HCT116 (cell line): ENCODE results near the gene C3AR1. TPM values are rescaled to one million over a fixed set of nuclear protein-coding genes. Genes with fewer than 3 reads are reported as not detected.

Source experiments
- ATAC-seq: fragments of 200-7000 bp; cut with Tn5 transposase; 2 replicates; pipeline ENCODE4 v1.9.1; 2020; ENCODE audit warnings: mild to moderate bottlenecking, moderate library complexity
- BruUV-seq: library from RNA; stranded (reverse); fragments of 400-500 nt; replicated peaks from 2 replicates; lab custom pipeline; 2021; lab: Mats Ljungman, UMichigan
- CTCF ChIA-PET: fragments of 300-600 bp; sonication (Branson Sonifier 250); formaldehyde crosslinking; loops from one replicate; lab custom pipeline; 2021; ENCODE audit warnings: antibody characterized with exemption; lab: Charles Lee
- POLR2A ChIA-PET: fragments of 300-600, 350-600 bp; sonication (Branson Sonifier 250); formaldehyde crosslinking; loops from one replicate; lab custom pipeline; 2021; ENCODE audit warnings: antibody characterized with exemption; lab: Charles Lee
- RAD21 ChIA-PET, 2 experiments: fragments of 300-600 bp; sonication (Branson Sonifier 250); formaldehyde crosslinking; loops; one replicate each; lab custom pipeline; 2023; ENCODE audit warnings: low total read pairs in 2 of 2; ENCODE audit not compliant: uncharacterized antibody in 2 of 2, unreplicated experiment in 2 of 2, low non-redundant PET in 1 of 2; lab: Charles Lee
- DNase-seq: peaks from one replicate; pipeline ENCODE4 v3.0.0-alpha.2; 2010; ENCODE audit warnings: low read depth, low spot score
- H2AFZ ChIP-seq: fragments of 200-600 bp; shearing (Covaris generic), sonication (generic); 2 replicates; pipeline ENCODE4 v1.6.1; 2017; ENCODE audit warnings: low read depth, mixed run types, mixed read lengths, antibody characterized with exemption, low read length; ENCODE audit not compliant: poor library complexity, severe bottlenecking
- H3K27ac ChIP-seq: 2 replicates; pipeline ENCODE4 v1.5.1; 2012; ENCODE audit warnings: low read depth, low read length
- H3K27me3 ChIP-seq: fragments of 200-600 bp; sonication (generic); 2 replicates; pipeline ENCODE4 v1.6.1; 2016; ENCODE audit warnings: mixed run types, low read length, mixed read lengths; ENCODE audit not compliant: insufficient read depth
- H3K36me3 ChIP-seq, 2 experiments: fragments of 200-500 bp in 1 of 2; fragments of 200-600 bp in 1 of 2; sonication (Bioruptor generic) in 1 of 2; sonication (generic) in 1 of 2; 2 replicates each; pipeline versions ENCODE4 v1.5.1 to v1.6.1; 2014 to 2016; ENCODE audit warnings: low read length in 2 of 2, inconsistent platforms in 1 of 2, mixed read lengths in 1 of 2, mixed run types in 1 of 2; ENCODE audit not compliant: insufficient read depth in 2 of 2, control insufficient read depth in 1 of 2
- H3K4me1 ChIP-seq, 2 experiments: fragments of 200-600 bp in 1 of 2; sonication (generic) in 1 of 2; 2 replicates each; pipeline versions ENCODE4 v1.5.1 to v1.6.1; 2012 to 2017; ENCODE audit warnings: low read length in 2 of 2, inconsistent platforms in 1 of 2, mild to moderate bottlenecking in 1 of 2, mixed read lengths in 1 of 2, mixed run types in 1 of 2, moderate library complexity in 1 of 2; ENCODE audit not compliant: insufficient read depth in 2 of 2, control insufficient read depth in 1 of 2
- H3K4me2 ChIP-seq: fragments of 200-600 bp; sonication (generic); 2 replicates; pipeline ENCODE4 v1.6.1; 2017; ENCODE audit warnings: mixed run types, low read length, mixed read lengths
- H3K4me3 ChIP-seq, 2 experiments: fragments of 200-600 bp in 1 of 2; sonication (generic) in 1 of 2; replicated peaks in 1 of 2; 2 replicates each; pipeline ENCODE4 v1.5.1; 2011 to 2016; ENCODE audit warnings: low read length in 2 of 2, control low read depth in 1 of 2, low read depth in 1 of 2, mild to moderate bottlenecking in 1 of 2, mixed read lengths in 1 of 2, mixed run types in 1 of 2
- H3K79me2 ChIP-seq: fragments of 200-600 bp; sonication (generic); 2 replicates; pipeline ENCODE4 v1.6.1; 2017; ENCODE audit warnings: mild to moderate bottlenecking, mixed run types, low read length, moderate library complexity, mixed read lengths; ENCODE audit not compliant: insufficient read depth
- H3K9ac ChIP-seq: fragments of 200-600 bp; sonication (generic); 2 replicates; pipeline ENCODE4 v1.6.1; 2016; ENCODE audit warnings: low read length, mixed read lengths
- H3K9me2 ChIP-seq: fragments of 200-600 bp; sonication (generic), shearing (Covaris generic); 2 replicates; pipeline ENCODE4 v1.6.1; 2017; ENCODE audit warnings: mixed run types, mild to moderate bottlenecking, moderate library complexity; ENCODE audit not compliant: insufficient read depth
- H3K9me3 ChIP-seq, 2 experiments: fragments of 200-500 bp in 1 of 2; fragments of 200-600 bp in 1 of 2; sonication (Bioruptor generic) in 1 of 2; sonication (generic) in 1 of 2; 2 replicates each; pipeline ENCODE4 v1.6.1; 2014 to 2017; ENCODE audit warnings: low read length in 2 of 2, mixed read lengths in 2 of 2, inconsistent platforms in 1 of 2, low read depth in 1 of 2, mild to moderate bottlenecking in 1 of 2, mixed run types in 1 of 2, moderate library complexity in 1 of 2; ENCODE audit not compliant: control insufficient read depth in 1 of 2, insufficient read depth in 1 of 2
- H4K20me1 ChIP-seq: fragments of 200-600 bp; sonication (generic), shearing (Covaris generic); 2 replicates; pipeline ENCODE4 v1.6.1; 2017; ENCODE audit warnings: mixed run types, mild to moderate bottlenecking, moderate library complexity; ENCODE audit not compliant: insufficient read depth
- CEBPB ChIP-seq: IDR thresholded peaks from 2 replicates; pipeline ENCODE4 v1.6.1; 2012; ENCODE audit warnings: low read depth
- EGR1 ChIP-seq: IDR thresholded peaks from 2 replicates; pipeline ENCODE4 v1.6.1; 2012; ENCODE audit warnings: low read depth
- ELF1 ChIP-seq: IDR thresholded peaks from 2 replicates; pipeline ENCODE4 v1.6.1; 2012; ENCODE audit warnings: low read depth, borderline replicate concordance
- JUND ChIP-seq: IDR thresholded peaks from 2 replicates; pipeline ENCODE4 v1.6.1; 2012
- POLR2AphosphoS5 ChIP-seq: IDR thresholded peaks from 2 replicates; pipeline ENCODE4 v1.6.1; 2011; ENCODE audit warnings: mild to moderate bottlenecking, low read depth, low read length, moderate library complexity
- RAD21 ChIP-seq: IDR thresholded peaks from 2 replicates; pipeline ENCODE4 v1.6.1; 2012; ENCODE audit warnings: low read depth, mild to moderate bottlenecking
- SP1 ChIP-seq: IDR thresholded peaks from 2 replicates; pipeline ENCODE4 v1.6.1; 2012; ENCODE audit warnings: low read depth
- YY1 ChIP-seq: IDR thresholded peaks from 2 replicates; pipeline ENCODE4 v1.6.1; 2011; ENCODE audit warnings: low read length, low read depth, moderate library complexity, mild to moderate bottlenecking; ENCODE audit not compliant: insufficient replicate concordance; ENCODE audit errors: extremely low read depth
- ZBTB33 ChIP-seq: IDR thresholded peaks from 2 replicates; pipeline ENCODE4 v1.6.1; 2011; ENCODE audit warnings: mild to moderate bottlenecking, low read length, moderate library complexity; ENCODE audit not compliant: insufficient replicate concordance; ENCODE audit errors: extremely low read depth
- intact Hi-C: fragments of 100-400 bp; cut with micrococcal nuclease; formaldehyde crosslinking; loops from 2 replicates; pipeline ENCODE4 v1.10.0; 2022
- total RNA-seq: library from RNA; stranded (reverse); gene quantifications from one replicate; pipeline ENCODE4 v1.2.1, GENCODE V29; 2021; ENCODE audit not compliant: unreplicated experiment
- TF ChIP-seq, protein P1 (sequence below): IDR thresholded peaks from 2 replicates; pipeline ENCODE4 v1.6.1; 2012
- TF ChIP-seq, protein P2 (sequence below): IDR thresholded peaks from 2 replicates; pipeline ENCODE4 v1.6.1; 2012; ENCODE audit warnings: low read depth

Gene C3AR1
- total RNA-seq, 1 experiment from 2014 or later, result not detected

- Histone ChIP-seq H3K9me2 (no peaks in the 10 kb centered on the region), H3K79me2 (no peaks in the 10 kb centered on the region), H3K4me3 (no peak overlapping the region), H3K9me3 (no peaks in the 10 kb centered on the region), H3K36me3 (peaks cover 15 to 31% of the 10 kb centered on the region in 2 experiments; a peak in 3 of 4 replicates), H3K27ac (no peak overlapping the region), H3K9ac (no peak overlapping the region), H3K4me1 (no peaks in the 10 kb centered on the region), H2AFZ (no peak overlapping the region), H3K4me2 (no peak overlapping the region), H3K27me3 (no peaks in the 10 kb centered on the region), H4K20me1 (no peaks in the 10 kb centered on the region)
- DNase-seq (no peak), ATAC-seq (no peak)
- RAD21 ChIA-PET, result no interaction called here
- BruUV-seq, result no TSS peak
- CTCF ChIA-PET, result no interaction called here
- intact Hi-C loops, result no loop called here
- POLR2A ChIA-PET, result no interaction called here
- TF ChIP-seq ZBTB33 (no peak), JUND (no peak), ELF1 (no peak), SP1 (no peak), YY1 (no peak), RAD21 (no peak), POLR2AphosphoS5 (no peak), EGR1 (no peak), CEBPB (no peak)
- TF ChIP-seq, protein P1, sequence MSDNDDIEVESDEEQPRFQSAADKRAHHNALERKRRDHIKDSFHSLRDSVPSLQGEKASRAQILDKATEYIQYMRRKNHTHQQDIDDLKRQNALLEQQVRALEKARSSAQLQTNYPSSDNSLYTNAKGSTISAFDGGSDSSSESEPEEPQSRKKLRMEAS, result no peak
- TF ChIP-seq, protein P2, sequence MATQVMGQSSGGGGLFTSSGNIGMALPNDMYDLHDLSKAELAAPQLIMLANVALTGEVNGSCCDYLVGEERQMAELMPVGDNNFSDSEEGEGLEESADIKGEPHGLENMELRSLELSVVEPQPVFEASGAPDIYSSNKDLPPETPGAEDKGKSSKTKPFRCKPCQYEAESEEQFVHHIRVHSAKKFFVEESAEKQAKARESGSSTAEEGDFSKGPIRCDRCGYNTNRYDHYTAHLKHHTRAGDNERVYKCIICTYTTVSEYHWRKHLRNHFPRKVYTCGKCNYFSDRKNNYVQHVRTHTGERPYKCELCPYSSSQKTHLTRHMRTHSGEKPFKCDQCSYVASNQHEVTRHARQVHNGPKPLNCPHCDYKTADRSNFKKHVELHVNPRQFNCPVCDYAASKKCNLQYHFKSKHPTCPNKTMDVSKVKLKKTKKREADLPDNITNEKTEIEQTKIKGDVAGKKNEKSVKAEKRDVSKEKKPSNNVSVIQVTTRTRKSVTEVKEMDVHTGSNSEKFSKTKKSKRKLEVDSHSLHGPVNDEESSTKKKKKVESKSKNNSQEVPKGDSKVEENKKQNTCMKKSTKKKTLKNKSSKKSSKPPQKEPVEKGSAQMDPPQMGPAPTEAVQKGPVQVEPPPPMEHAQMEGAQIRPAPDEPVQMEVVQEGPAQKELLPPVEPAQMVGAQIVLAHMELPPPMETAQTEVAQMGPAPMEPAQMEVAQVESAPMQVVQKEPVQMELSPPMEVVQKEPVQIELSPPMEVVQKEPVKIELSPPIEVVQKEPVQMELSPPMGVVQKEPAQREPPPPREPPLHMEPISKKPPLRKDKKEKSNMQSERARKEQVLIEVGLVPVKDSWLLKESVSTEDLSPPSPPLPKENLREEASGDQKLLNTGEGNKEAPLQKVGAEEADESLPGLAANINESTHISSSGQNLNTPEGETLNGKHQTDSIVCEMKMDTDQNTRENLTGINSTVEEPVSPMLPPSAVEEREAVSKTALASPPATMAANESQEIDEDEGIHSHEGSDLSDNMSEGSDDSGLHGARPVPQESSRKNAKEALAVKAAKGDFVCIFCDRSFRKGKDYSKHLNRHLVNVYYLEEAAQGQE, result no peak
- TF ChIP-seq, all 23 proteins: peak for 0
Measured at GRCh38 chr12:8096281-8096915, 30.2 kb upstream of the C3AR1 start.
